ENCODE results near the gene FGFR1OP2. TPM values are rescaled to one million over a fixed set of nuclear protein-coding genes. Genes with fewer than 3 reads are reported as not detected.
A peak's percentile ranks its signal among the peaks of the same experiment; 100 is the strongest.

Gene FGFR1OP2
- total and polyA plus RNA-seq, 8 donors = 9.3 to 23.3 (median 11.6) TPM

DNA sequence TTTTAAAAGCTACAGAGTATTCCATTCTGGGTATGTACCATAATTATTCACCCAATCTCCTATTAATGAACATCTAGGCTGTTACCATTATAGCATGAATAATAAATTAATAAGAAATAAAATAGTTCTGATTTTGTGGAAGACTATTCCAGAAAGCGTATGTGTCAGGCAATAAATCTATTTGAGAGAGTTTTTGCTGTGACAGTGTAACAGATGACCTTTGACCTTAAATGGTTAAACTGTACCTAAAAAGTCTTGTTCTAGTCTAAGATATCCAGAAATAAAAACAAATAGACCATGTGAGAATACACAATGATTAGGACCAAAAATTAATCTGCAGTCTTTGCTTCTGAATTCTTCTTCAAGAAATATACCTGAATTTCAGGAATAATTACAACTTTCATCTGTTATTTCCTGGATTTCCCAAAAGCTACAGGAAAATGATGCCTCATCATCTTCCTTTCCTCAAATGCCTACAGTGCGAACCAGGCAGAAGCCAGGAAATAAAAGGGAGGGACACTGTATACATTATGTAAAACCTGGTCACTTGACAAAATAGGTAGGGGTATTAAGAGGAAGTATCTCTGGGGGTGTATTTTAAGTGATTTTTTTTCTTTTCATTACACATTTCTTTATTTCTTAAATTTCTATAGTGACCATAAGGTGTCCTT, 68.7 kb downstream of the FGFR1OP2 start:
- peaks cover 41 to 48% (median 43%) of the 10 kb centered on the region in 3 donors for H3K4me1 ChIP-seq

DNA sequence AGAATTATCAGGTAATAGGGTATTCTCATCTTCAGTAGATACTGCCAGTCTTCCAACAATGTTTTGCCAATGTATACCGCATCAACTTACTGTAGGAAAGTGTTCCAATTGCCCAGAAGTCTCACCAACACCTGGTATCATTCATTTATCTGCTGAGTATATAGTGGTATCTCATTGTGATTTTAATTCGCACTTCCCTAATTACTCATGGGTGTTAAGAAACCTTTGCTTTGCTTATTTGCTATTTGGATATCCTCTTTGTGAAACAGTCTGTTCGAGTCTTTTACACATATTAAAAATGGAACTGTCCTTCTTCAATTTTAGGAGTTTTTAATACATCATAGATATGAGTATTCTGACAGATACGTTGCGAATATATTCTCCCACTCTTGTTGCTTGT, 69.8 kb downstream of the FGFR1OP2 start:
- Histone ChIP-seq H3K9me3 (no peaks in the 10 kb centered on the region), H3K27ac (no peak overlapping the region), H3K4me1 (peaks cover 41 to 48% (median 43%) of the 10 kb centered on the region in 3 donors), H3K36me3 (no peaks in the 10 kb centered on the region), H3K4me3 (no peak overlapping the region), H3K27me3 (no peaks in the 10 kb centered on the region)
- intact Hi-C loops (cut with DNase I) = no loop called here
- DNase-seq (no peak), ATAC-seq (no peak), FAIRE-seq (no peak)
- TF ChIP-seq, protein P1, sequence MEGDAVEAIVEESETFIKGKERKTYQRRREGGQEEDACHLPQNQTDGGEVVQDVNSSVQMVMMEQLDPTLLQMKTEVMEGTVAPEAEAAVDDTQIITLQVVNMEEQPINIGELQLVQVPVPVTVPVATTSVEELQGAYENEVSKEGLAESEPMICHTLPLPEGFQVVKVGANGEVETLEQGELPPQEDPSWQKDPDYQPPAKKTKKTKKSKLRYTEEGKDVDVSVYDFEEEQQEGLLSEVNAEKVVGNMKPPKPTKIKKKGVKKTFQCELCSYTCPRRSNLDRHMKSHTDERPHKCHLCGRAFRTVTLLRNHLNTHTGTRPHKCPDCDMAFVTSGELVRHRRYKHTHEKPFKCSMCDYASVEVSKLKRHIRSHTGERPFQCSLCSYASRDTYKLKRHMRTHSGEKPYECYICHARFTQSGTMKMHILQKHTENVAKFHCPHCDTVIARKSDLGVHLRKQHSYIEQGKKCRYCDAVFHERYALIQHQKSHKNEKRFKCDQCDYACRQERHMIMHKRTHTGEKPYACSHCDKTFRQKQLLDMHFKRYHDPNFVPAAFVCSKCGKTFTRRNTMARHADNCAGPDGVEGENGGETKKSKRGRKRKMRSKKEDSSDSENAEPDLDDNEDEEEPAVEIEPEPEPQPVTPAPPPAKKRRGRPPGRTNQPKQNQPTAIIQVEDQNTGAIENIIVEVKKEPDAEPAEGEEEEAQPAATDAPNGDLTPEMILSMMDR (IDR thresholded peaks at IDR 0.05) = no peak
- WGBS, 2 donors = 65 to 72% methylated on average over 5 of the region's 5 CpGs

More for the DNA sequence above, 68.7 kb downstream of the FGFR1OP2 start:
- Histone ChIP-seq H3K36me3 (no peaks in the 10 kb centered on the region), H3K9me3 (no peaks in the 10 kb centered on the region), H3K4me3 (no peak overlapping the region), H3K27ac (no peak overlapping the region), H3K27me3 (no peaks in the 10 kb centered on the region)
- FAIRE-seq = no peak
- TF ChIP-seq, protein P1 (IDR thresholded peaks at IDR 0.05) = no peak
- peak in 1 of 4 donors; percentile 26 for ATAC-seq
- intact Hi-C loops (cut with DNase I) = no loop called here
- WGBS, 2 donors = 35 to 41% methylated on average over 2 of the region's 2 CpGs
- no peak for DNase-seq

DNA sequence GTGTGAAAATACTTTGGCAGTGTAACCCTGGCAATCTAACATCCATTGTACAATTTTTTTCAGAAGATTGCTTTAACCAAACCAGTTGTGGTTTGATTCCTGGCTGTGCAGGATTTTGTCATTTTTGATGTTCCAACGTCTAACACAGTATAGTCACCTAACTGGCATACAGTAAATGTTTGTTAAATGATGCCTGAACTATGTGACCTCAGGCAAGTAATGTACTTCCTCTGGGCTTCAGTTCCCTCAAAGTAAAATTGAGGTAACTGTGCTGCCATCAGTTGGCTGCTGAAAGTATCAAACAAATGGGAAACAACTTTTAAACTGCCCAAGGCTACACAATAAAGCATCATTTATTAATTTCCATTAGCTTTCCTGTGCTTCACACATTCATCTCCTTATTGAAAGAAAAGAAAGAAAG, 71.6 kb downstream of the FGFR1OP2 start:
- TF ChIP-seq, protein P1 (IDR thresholded peaks at IDR 0.05) = no peak
- FAIRE-seq = no peak
- H3K4me3 ChIP-seq = no peak overlapping the region
- intact Hi-C loops (cut with DNase I) = loop anchor here in 1 of 3 donors (10.0 kb wide), 1 partner anchor 295 kb away; no protein-coding TSS in a partner anchor
- no peak for ATAC-seq
- H3K36me3 ChIP-seq = no peaks in the 10 kb centered on the region
- no peaks in the 10 kb centered on the region for H3K27me3 ChIP-seq
- peaks cover 41 to 49% (median 45%) of the 10 kb centered on the region in 3 donors for H3K4me1 ChIP-seq
- no peaks in the 10 kb centered on the region for H3K9me3 ChIP-seq
- WGBS, 2 donors = 2 to 3% methylated on average over 1 of the region's 1 CpG
- DNase-seq = no peak
- no peak overlapping the region for H3K27ac ChIP-seq

DNA sequence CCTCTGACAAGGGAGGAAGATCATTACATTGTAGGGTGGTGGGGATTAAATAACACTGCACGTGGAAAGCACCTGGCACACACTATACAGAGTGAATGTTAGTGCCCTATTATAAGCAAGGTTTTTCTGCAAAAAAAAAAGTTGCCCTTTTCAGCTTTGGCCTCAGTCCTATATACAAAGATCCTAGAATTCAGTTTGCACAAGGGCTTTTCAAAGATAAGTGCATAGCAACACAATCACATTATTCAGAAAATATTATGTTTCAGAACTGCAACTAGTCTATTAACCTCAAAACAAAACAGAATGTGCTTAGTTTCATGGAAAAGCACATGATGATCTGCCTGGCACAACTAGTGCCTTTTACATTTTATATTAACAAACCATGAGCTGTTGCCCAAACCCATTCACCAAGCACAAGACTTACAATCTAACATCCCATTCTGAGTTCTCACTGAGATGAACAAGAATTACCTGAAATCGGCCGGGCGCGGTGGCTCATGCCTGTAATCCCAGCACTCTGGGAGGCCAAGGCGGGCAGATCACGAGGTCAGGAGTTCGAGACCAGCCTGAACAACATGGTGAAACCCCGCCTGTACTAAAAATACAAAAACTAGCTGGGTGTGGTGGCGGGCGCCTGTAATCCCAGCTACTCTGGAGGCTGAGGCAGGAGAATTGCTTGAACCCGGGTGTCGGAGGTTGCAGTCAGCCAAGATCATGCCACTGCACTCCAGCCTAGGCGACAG, 74.1 kb downstream of the FGFR1OP2 start:
- Histone ChIP-seq H3K4me1 (peaks cover 40 to 47% (median 43%) of the 10 kb centered on the region in 3 donors), H3K9me3 (no peaks in the 10 kb centered on the region), H3K4me3 (peak overlapping the region in 3 of 4 donors; percentile 57 to 90 (median 83)), H3K27ac (peak overlapping the region; percentile 72 to 97 (median 92)), H3K27me3 (no peaks in the 10 kb centered on the region), H3K36me3 (no peaks in the 10 kb centered on the region)
- intact Hi-C loops (cut with DNase I) = loop anchor here in 1 of 3 donors (10.0 kb wide), 1 partner anchor 292 kb away; no protein-coding TSS in a partner anchor
- FAIRE-seq = no peak
- 20 to 35% methylated on average over 14 of the region's 14 CpGs for WGBS, 2 donors
- TF ChIP-seq, protein P1 (IDR thresholded peaks at IDR 0.05) = no peak
- peak; percentile 31 to 54 (median 48) for ATAC-seq
- DNase-seq = peak; percentile 52 to 70 (median 60)

Measured in pancreas (tissue), 10 donors.